K562 (cell line): ENCODE results near the gene MPPED1. TPM values are rescaled to one million over a fixed set of nuclear protein-coding genes. Genes with fewer than 3 reads are reported as not detected.

Experiments
- ATAC-seq: fragments of 200-7000 bp; cut with Tn5 transposase; 3 replicates; pipeline ENCODE4 v1.9.1; 2020; ENCODE audit warnings: moderate library complexity
- BruUV-seq: library from RNA; stranded (reverse); fragments of 400-500 nt; replicated peaks from 2 replicates; lab custom pipeline; 2021; lab: Mats Ljungman, UMichigan
- CTCF ChIA-PET: fragments of 300-600 bp; formaldehyde crosslinking; extraction: SDS; loops from one replicate; lab custom pipeline; 2021; ENCODE audit warnings: low intra/inter-chr PET ratio; lab: Yijun Ruan, JAX
- POLR2A ChIA-PET: fragments of 300-600, 350-650 bp; sonication (Branson Sonifier 250); formaldehyde crosslinking; extraction: SDS; loops from one replicate; lab custom pipeline; 2021; ENCODE audit warnings: antibody characterized with exemption, inconsistent platforms; lab: Yijun Ruan, JAX
- DNase-seq, 4 experiments: peaks; one replicate each; pipeline versions ENCODE4 v3.0.0 to v3.0.0-alpha.2; 2011 to 2018; ENCODE audit warnings: low spot score in 3 of 4, mixed read lengths in 3 of 4; ENCODE audit errors: extremely low read depth in 1 of 4
- FAIRE-seq: peaks from 2 replicates; lab custom pipeline; 2011; peaks lifted over from hg19 to GRCh38; lab: Jason Lieb, UNC
- H2AFZ ChIP-seq: 2 replicates; pipeline ENCODE4 v1.6.0; 2011; ENCODE audit warnings: low read depth, low read length, control low read depth, inconsistent platforms
- H3K27ac ChIP-seq: fragments of 200-600 bp; 3 replicates; pipeline ENCODE4 v1.8.0; 2011; ENCODE audit warnings: low read depth, mild to moderate bottlenecking, control low read depth, inconsistent platforms, low read length, moderate library complexity, mixed read lengths; ENCODE audit errors: extremely low read depth
- H3K27me3 ChIP-seq, 2 experiments: fragments of 300-600 bp in 1 of 2; 2 replicates in 1 of 2; 3 replicates in 1 of 2; pipeline versions ENCODE4 v1.6.0 to v1.8.0; 2011; ENCODE audit warnings: inconsistent platforms in 2 of 2, low read length in 2 of 2, mild to moderate bottlenecking in 1 of 2, mixed read lengths in 1 of 2, moderate library complexity in 1 of 2; ENCODE audit not compliant: control insufficient read depth in 2 of 2, insufficient read depth in 2 of 2
- H3K36me3 ChIP-seq: fragments of 300-600 bp; 3 replicates; pipeline ENCODE4 v1.8.0; 2011; ENCODE audit warnings: mild to moderate bottlenecking, low read length, inconsistent platforms; ENCODE audit not compliant: control insufficient read depth, insufficient read depth
- H3K4me1 ChIP-seq, 2 experiments: fragments of 200-600 bp in 1 of 2; replicated peaks in 1 of 2; 2 replicates in 1 of 2; 3 replicates in 1 of 2; pipeline versions ENCODE4 v1.5.1 to v1.8.0; 2011; ENCODE audit warnings: inconsistent platforms in 2 of 2, low read length in 2 of 2, mild to moderate bottlenecking in 1 of 2, mixed read lengths in 1 of 2, moderate library complexity in 1 of 2; ENCODE audit not compliant: control insufficient read depth in 2 of 2, insufficient read depth in 2 of 2
- H3K4me2 ChIP-seq: 2 replicates; pipeline ENCODE4 v1.6.1; 2011; ENCODE audit warnings: low read length, control low read depth, inconsistent platforms, mixed read lengths; ENCODE audit not compliant: insufficient read depth
- H3K4me3 ChIP-seq: fragments of 200-600 bp; sonication (generic), shearing (Covaris generic); 2 replicates; pipeline ENCODE4 v1.5.1; 2016; ENCODE audit warnings: control low read depth, inconsistent platforms
- H3K79me2 ChIP-seq: fragments of 200-600 bp; 3 replicates; pipeline ENCODE4 v1.8.0; 2011; ENCODE audit warnings: low read length, inconsistent platforms; ENCODE audit not compliant: control insufficient read depth, insufficient read depth
- H3K9ac ChIP-seq, 2 experiments: 2 replicates each; pipeline versions ENCODE4 v1.6.0 to v1.6.1; 2011; ENCODE audit warnings: low read depth in 2 of 2, low read length in 2 of 2, control low read depth in 1 of 2, inconsistent platforms in 1 of 2, mild to moderate bottlenecking in 1 of 2, mixed read lengths in 1 of 2; ENCODE audit not compliant: insufficient read depth in 1 of 2
- H3K9me1 ChIP-seq: one replicate; pipeline ENCODE4 v1.6.0; 2011; ENCODE audit warnings: inconsistent platforms, mild to moderate bottlenecking, low read length, moderate library complexity; ENCODE audit not compliant: control insufficient read depth, insufficient read depth
- H3K9me3 ChIP-seq: replicated peaks from 2 replicates; pipeline ENCODE4 v1.5.1; 2011; ENCODE audit warnings: low read depth, low read length, inconsistent platforms; ENCODE audit not compliant: control insufficient read depth, insufficient read depth
- H4K20me1 ChIP-seq: replicated peaks from 2 replicates; pipeline ENCODE4 v1.6.1; 2011; ENCODE audit warnings: low read length, inconsistent platforms, mixed read lengths; ENCODE audit not compliant: control insufficient read depth, insufficient read depth
- CREBBP ChIP-seq: IDR thresholded peaks from one replicate; pipeline ENCODE4 v1.6.1; 2012; ENCODE audit warnings: low read depth, mild to moderate bottlenecking, control low read depth, inconsistent platforms, low read length
- ETS2 ChIP-seq: IDR thresholded peaks from 2 replicates; pipeline ENCODE4 v1.6.1; 2016; ENCODE audit warnings: borderline replicate concordance, missing genetic modification characterization, mild to moderate bottlenecking, moderate library complexity, missing compliant biosample characterization; ENCODE audit not compliant: poor library complexity, severe bottlenecking
- FOXP1 ChIP-seq: sonication (generic); formaldehyde crosslinking; IDR thresholded peaks from 2 replicates; pipeline ENCODE4 v1.8.0; 2022; ENCODE audit warnings: mild to moderate bottlenecking, missing genetic modification reagents
- JUN ChIP-seq, 2 experiments: sonication (generic) in 1 of 2; formaldehyde crosslinking in 1 of 2; IDR thresholded peaks; 2 replicates each; pipeline versions ENCODE4 v1.6.1 to v1.8.0; 2012 to 2022; ENCODE audit warnings: borderline replicate concordance in 2 of 2, mild to moderate bottlenecking in 2 of 2, improper control_type of control experiment in 1 of 2, low read depth in 1 of 2, low read length in 1 of 2, missing genetic modification reagents in 1 of 2
- KAT2B ChIP-seq: IDR thresholded peaks from one replicate; pipeline ENCODE4 v1.6.1; 2012; ENCODE audit warnings: low read depth, mild to moderate bottlenecking, control low read depth, inconsistent platforms, low read length, moderate library complexity
- POLR2B ChIP-seq: fragments of 450-650 bp; IDR thresholded peaks from 2 replicates; pipeline ENCODE4 v1.6.1; 2018; ENCODE audit warnings: low read depth; ENCODE audit not compliant: partially characterized antibody
- RCOR1 ChIP-seq, 2 experiments: IDR thresholded peaks; 2 replicates each; pipeline ENCODE4 v1.6.1; 2012; ENCODE audit warnings: low read depth in 2 of 2, low read length in 2 of 2, borderline replicate concordance in 1 of 2, improper control_type of control experiment in 1 of 2
- TBP ChIP-seq: optimal IDR thresholded peaks from 2 replicates; pipeline ENCODE3; 2011; ENCODE audit warnings: low read depth, low read length, improper control_type of control experiment
- ZNF431 ChIP-seq: sonication (generic); formaldehyde crosslinking; IDR thresholded peaks from 2 replicates; pipeline ENCODE4 v1.8.0; 2022; ENCODE audit warnings: mild to moderate bottlenecking, missing genetic modification reagents
- ZSCAN32 ChIP-seq: fragments of 450-650 bp; formaldehyde crosslinking; IDR thresholded peaks from 2 replicates; pipeline ENCODE4 v1.4.0; 2020; ENCODE audit warnings: mild to moderate bottlenecking, moderate library complexity
- WGBS: fragments of 100-300 bp; shearing (Covaris generic); methylation state at CpG from one replicate; pipeline ENCODE4 v1.1.6; 2016; ENCODE audit warnings: low coverage, mixed read lengths; ENCODE audit not compliant: insufficient coverage; ENCODE audit errors: missing lambda C conversion rate; 5-methylcytosine and 5-hydroxymethylcytosine counted together
- in situ Hi-C: fragments of 300-500 bp; cut with MboI; formaldehyde crosslinking; loops from 4 replicates; pipeline ENCODE4 v1.15.0; 2018; ENCODE audit warnings: inconsistent platforms, mixed read lengths
- intact Hi-C: fragments of 100-400 bp; cut with micrococcal nuclease; formaldehyde crosslinking; loops from 2 replicates; pipeline ENCODE4 v1.14.2; 2022
- polyA plus RNA-seq, 8 experiments: library from polyadenylated mRNA; depleted of rRNA in 4 of 8; stranded (reverse) in 5 of 8; unstranded in 3 of 8; fragments of >200 nt; fragmentation: Nextera tagmentation in 2 of 8; fragmentation: Illumina TruSeq in 1 of 8; extraction: Ambion mirVana in 2 of 8; extraction: Trizol in 1 of 8; gene quantifications; 2 replicates each; pipeline versions ENCODE4 v1.2.1 to v1.2.3, GENCODE V29; 2011 to 2014; ENCODE audit warnings: inconsistent platforms in 1 of 8, missing spikeins in 1 of 8
- total RNA-seq, 7 experiments: library from RNA; depleted of rRNA in 6 of 7; stranded (reverse); fragments of >200 nt in 6 of 7; fragmentation: Illumina TruSeq in 2 of 7; extraction: Trizol in 2 of 7; gene quantifications; 2 replicates each; pipeline versions ENCODE4 v1.2.1 to v1.2.3, GENCODE V29; 2011 to 2021; ENCODE audit warnings: low replicate concordance in 1 of 7
- TF ChIP-seq, protein P1 (sequence below): fragments of 250-450 bp; sonication (Bioruptor Pico); IDR thresholded peaks from 2 replicates; pipeline ENCODE4 v1.8.0; 2022; ENCODE audit warnings: moderate library complexity, mild to moderate bottlenecking, inconsistent platforms
- TF ChIP-seq, protein P2 (sequence below): fragments of 450-650 bp; IDR thresholded peaks from 2 replicates; pipeline ENCODE4 v1.7.0; 2016; ENCODE audit warnings: borderline replicate concordance

The MPPED1 gene
- total and polyA plus RNA-seq, 9 of the 15 experiments (the other 6 are each of a cell fraction or from before 2014, with no cell fraction given), result not detected

DNA sequence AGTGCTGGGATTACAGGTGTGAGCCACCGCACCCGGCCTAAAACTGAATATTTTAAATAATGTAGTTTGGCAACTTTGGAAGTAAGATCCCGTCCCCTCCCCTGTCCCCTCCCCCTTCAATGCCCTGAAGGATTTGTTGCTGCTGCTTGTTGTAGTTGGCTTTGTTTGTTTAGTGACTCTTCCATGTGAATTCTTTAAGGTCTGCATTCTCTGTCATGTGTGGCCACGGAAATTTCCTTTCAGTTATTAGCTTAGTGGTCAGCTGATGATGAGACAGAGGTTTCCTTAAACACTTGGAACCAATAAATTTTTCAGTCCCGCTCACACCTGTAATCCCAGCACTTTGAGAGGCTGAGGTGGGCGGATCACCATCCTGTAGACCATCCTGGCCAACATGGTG is 109.9 kb downstream of the MPPED1 start:
- POLR2A ChIA-PET, result interaction anchor here (0.6 kb wide), 1 partner anchor 1035 kb away, joined by 3 read pairs; no protein-coding TSS in a partner anchor
- Histone ChIP-seq H3K4me3 (no peak overlapping the region), H3K36me3 (no peaks in the 10 kb centered on the region), H2AFZ (no peak overlapping the region), H3K79me2 (no peaks in the 10 kb centered on the region), H4K20me1 (no peaks in the 10 kb centered on the region), H3K4me1 (no peaks in the 10 kb centered on the region), H3K27me3 (no peaks in the 10 kb centered on the region; a peak in 1 of 5 replicates), H3K4me2 (no peak overlapping the region), H3K9me1 (no peaks in the 10 kb centered on the region), H3K9me3 (no peaks in the 10 kb centered on the region), H3K9ac (no peak overlapping the region), H3K27ac (no peak overlapping the region)
- no TSS peak for BruUV-seq
- CTCF ChIA-PET, result no interaction called here
- ATAC-seq (no peak), DNase-seq (no peak), FAIRE-seq (no peak)
- intact Hi-C loops (no loop called here), in situ Hi-C loops (no loop called here)
- 0% methylated on average over 5 of the region's 6 CpGs for WGBS
- no peak for TF ChIP-seq KAT2B

DNA sequence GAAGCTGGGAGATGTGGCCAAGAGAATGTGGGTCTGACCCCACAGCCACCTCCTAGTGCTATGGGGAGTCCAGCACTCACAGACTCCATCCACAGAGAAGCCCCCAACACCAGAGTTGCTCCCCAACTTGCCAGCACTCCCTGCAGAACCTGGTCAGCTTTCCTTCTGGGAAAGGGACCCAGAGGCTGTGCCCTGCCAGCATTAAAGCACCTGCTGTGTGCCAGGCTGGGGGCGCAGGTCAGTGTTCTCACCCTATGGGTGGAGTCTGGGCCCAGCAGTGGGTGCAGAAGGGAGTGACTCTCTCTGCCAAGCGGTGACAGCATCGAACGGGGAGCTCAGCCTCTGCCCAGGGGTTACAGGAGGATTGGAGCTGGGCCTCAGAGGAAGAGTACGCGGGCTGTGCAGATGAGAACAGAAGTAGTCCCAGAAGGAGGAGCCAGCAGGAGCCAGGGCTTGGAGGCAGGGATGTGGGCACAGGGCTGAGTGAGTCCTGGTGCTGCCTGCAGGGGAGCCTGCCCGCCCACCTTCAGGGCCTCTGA is 114.4 kb downstream of the MPPED1 start:
- no peaks in the 10 kb centered on the region for H3K4me1 ChIP-seq
- no peak for DNase-seq
- no peak overlapping the region for H3K27ac ChIP-seq
- no peaks in the 10 kb centered on the region for H3K9me3 ChIP-seq
- FAIRE-seq, result no peak
- no peak overlapping the region for H3K4me3 ChIP-seq
- in situ Hi-C loops, result no loop called here
- intact Hi-C loops, result no loop called here
- H3K4me2 ChIP-seq, result no peak overlapping the region
- H3K9me1 ChIP-seq, result no peaks in the 10 kb centered on the region
- no peaks in the 10 kb centered on the region for H4K20me1 ChIP-seq
- BruUV-seq, result no TSS peak
- no peak overlapping the region for H3K9ac ChIP-seq
- WGBS, result 2% methylated on average over 5 of the region's 7 CpGs
- no peaks in the 10 kb centered on the region for H3K79me2 ChIP-seq
- POLR2A ChIA-PET, result no interaction called here
- H2AFZ ChIP-seq, result no peak overlapping the region
- H3K36me3 ChIP-seq, result no peaks in the 10 kb centered on the region
- no peak for ATAC-seq
- CTCF ChIA-PET, result no interaction called here
- peaks cover 0 to 6% of the 10 kb centered on the region in 2 experiments; a peak in 1 of 5 replicates for H3K27me3 ChIP-seq
- TF ChIP-seq FOXP1 (CRISPR knock-in tag), result no peak
- TF ChIP-seq JUN (IDR thresholded peaks at IDR 0.05; ENCODE audit: borderline replicate concordance, low read depth, low read length), result no peak
- TF ChIP-seq JUN (CRISPR knock-in tag; IDR thresholded peaks at IDR 0.05; ENCODE audit: borderline replicate concordance), result no peak
- no peak for TF ChIP-seq ZSCAN32 (CRISPR knock-in tag)
- TF ChIP-seq POLR2B, result no peak
- TF ChIP-seq RCOR1 (IDR thresholded peaks at IDR 0.05; ENCODE audit: borderline replicate concordance in 1 of 2, low read depth in 2 of 2, low read length in 2 of 2), result no peak
- no peak for TF ChIP-seq TBP
- TF ChIP-seq, protein P1, sequence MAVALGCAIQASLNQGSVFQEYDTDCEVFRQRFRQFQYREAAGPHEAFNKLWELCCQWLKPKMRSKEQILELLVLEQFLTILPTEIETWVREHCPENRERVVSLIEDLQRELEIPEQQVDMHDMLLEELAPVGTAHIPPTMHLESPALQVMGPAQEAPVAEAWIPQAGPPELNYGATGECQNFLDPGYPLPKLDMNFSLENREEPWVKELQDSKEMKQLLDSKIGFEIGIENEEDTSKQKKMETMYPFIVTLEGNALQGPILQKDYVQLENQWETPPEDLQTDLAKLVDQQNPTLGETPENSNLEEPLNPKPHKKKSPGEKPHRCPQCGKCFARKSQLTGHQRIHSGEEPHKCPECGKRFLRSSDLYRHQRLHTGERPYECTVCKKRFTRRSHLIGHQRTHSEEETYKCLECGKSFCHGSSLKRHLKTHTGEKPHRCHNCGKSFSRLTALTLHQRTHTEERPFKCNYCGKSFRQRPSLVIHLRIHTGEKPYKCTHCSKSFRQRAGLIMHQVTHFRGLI (CRISPR knock-in tag), result no peak
- TF ChIP-seq, protein P2, sequence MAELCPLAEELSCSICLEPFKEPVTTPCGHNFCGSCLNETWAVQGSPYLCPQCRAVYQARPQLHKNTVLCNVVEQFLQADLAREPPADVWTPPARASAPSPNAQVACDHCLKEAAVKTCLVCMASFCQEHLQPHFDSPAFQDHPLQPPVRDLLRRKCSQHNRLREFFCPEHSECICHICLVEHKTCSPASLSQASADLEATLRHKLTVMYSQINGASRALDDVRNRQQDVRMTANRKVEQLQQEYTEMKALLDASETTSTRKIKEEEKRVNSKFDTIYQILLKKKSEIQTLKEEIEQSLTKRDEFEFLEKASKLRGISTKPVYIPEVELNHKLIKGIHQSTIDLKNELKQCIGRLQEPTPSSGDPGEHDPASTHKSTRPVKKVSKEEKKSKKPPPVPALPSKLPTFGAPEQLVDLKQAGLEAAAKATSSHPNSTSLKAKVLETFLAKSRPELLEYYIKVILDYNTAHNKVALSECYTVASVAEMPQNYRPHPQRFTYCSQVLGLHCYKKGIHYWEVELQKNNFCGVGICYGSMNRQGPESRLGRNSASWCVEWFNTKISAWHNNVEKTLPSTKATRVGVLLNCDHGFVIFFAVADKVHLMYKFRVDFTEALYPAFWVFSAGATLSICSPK, result no peak
- no peak for TF ChIP-seq ZNF431 (CRISPR knock-in tag)
- TF ChIP-seq CREBBP, result no peak
- no peak for TF ChIP-seq ETS2 (tag)
